HG02571 (cell line): ENCODE measurements around the gene SCAI.

Experiments
- ATAC-seq: cut with Tn5 transposase; IDR thresholded peaks from one replicate; pipeline ENCODE4 v1.9.1; 2021; ENCODE audit warnings: mild to moderate bottlenecking, moderate library complexity; ENCODE audit not compliant: unreplicated experiment

The SCAI gene

DNA sequence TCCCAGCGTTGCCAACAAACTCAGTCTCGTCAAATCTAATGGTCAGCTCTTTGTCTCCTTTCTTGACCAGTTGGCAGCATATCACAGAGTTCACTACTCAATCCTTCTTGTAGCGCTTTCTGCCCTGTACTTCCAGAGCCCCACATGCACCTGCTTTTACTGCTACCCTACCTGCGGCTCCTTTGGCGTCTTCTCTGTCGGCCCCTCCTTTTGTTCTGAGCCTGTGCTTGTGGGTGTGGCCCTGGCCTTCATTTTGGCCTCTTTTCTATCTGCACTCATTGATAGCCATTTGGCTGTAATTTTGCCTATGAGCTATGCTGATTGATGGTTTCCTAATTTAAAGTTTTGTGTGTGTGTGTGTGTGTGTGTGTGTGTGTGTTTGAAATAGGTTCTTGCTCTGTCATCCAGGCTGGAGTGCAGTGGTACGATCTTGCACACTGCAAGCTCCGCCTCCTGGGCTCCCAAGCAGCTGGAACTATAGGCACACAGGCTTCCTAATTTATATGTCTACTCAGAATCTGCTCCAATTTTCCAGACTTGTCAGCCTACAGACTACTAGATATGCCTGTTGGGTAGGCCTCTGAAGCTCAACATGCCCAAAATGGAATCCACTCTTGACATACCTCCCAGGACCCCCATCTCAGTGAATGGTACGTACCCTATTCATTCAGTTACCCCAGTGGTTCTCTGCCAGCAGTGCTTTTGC is 249.1 kb downstream of the SCAI start:
- ATAC-seq: no peak
